Fibroblast of the aortic adventitia (primary cell): ENCODE measurements around the gene MRPL43. TPM values are rescaled to one million over a fixed set of nuclear protein-coding genes. Genes with fewer than 3 reads are reported as not detected.

Source experiments
- DNase-seq: peaks from one replicate; pipeline ENCODE4 v3.0.0-alpha.2; 2010; ENCODE audit warnings: low read depth
- H3K4me3 ChIP-seq: 2 replicates; pipeline ENCODE4 v1.5.1; 2011; ENCODE audit warnings: low read depth, mild to moderate bottlenecking, control low read depth, low read length, moderate library complexity
- CTCF ChIP-seq: IDR thresholded peaks from 2 replicates; pipeline ENCODE4 v1.5.1; 2011; ENCODE audit warnings: mild to moderate bottlenecking, low read length, control low read depth, inconsistent platforms; ENCODE audit not compliant: insufficient read depth
- total RNA-seq: library from RNA; depleted of rRNA; stranded (reverse); fragments of >200 nt; gene quantifications from 2 replicates; pipeline ENCODE4 v1.2.3, GENCODE V29; 2012; ENCODE audit warnings: low replicate concordance

The MRPL43 gene
- total RNA-seq, 1 donor = 38.2 TPM

- no peak for TF ChIP-seq CTCF
- DNase-seq = no peak
- no peak overlapping the region for H3K4me3 ChIP-seq
These were observed 20.4 kb downstream of the MRPL43 start for GRCh38 chr10:100966887-100967286.

DNA sequence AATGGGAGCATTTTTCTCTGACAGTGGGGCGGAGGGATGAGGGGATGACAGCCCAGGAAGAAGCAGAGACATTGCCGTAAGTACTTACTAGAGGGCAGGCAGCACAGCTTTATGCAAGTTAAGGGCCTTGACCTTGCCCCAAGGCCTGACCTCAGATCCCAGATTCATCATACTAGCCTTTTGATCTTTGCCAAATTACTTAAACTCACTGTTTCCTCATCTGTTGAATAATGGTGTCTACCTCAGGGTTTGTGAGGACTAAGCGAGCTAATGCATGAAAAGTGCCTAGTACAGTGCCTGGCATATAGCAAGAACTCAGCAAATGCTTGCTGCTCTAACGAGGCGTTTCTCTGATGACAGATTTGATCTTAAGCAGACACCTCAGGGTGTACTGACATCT is 21.5 kb downstream of the MRPL43 start:
- no peak for TF ChIP-seq CTCF
- no peak for DNase-seq
- no peak overlapping the region for H3K4me3 ChIP-seq

DNA sequence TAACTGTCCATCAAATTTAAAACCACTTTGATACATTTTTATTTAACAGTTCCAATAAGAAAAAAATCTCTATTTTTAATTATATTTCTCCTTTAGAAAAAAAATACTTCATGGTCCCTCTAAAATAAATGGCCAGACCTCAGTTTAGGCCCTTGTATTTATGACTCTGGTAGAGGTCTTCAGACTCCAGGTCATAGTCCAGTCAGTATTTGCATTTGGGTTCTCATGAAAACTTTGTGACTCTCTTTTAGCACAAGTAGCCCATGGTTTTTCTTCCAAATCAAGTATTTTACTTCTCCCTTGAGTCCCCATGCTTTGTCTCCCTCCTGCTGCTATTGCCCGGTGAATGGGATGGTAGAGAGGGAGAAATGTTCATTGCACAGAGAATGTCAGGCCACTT is 23.5 kb downstream of the MRPL43 start:
- DNase-seq = no peak
- no peak overlapping the region for H3K4me3 ChIP-seq
- no peak for TF ChIP-seq CTCF

DNA sequence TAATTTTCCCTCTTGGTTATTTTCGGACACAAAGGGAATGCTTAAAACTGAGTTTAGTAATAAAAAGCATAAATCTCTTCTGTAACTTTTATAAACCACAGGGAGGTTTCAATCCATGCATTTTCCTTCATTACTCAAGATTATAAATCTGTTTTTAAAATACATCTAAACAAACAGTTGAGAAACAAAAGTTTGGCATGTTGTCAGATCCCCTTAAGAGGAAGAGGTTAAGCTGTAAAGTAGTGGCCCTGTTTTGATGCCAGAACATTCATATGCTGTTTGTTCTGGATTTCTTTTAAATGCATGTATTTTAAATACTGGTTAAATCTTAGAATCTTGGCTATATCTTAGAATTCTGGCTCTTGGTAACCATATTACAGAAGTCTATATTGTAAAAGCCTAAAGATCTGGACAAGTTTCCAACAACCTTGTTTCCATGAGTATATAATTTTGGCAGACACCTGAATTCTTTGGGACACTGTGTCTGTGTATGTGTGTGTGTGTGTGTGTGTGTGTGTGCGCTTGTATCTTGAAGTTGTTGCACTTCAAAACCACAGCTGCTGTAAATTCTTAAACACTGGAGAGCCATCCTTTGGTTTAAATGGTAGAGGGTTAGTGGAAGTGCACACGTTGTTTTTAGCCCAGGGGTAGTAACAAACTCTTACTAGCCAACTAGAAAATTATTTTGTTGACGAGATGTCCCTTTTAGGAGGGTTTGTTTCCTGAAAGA is 24.8 kb downstream of the MRPL43 start:
- no peak overlapping the region for H3K4me3 ChIP-seq
- no peak for DNase-seq
- TF ChIP-seq CTCF = no peak

GRCh38 chr10:100960251-100960650 is 27.0 kb downstream of the MRPL43 start:
- no peak for TF ChIP-seq CTCF
- no peak overlapping the region for H3K4me3 ChIP-seq
- no peak for DNase-seq

DNA sequence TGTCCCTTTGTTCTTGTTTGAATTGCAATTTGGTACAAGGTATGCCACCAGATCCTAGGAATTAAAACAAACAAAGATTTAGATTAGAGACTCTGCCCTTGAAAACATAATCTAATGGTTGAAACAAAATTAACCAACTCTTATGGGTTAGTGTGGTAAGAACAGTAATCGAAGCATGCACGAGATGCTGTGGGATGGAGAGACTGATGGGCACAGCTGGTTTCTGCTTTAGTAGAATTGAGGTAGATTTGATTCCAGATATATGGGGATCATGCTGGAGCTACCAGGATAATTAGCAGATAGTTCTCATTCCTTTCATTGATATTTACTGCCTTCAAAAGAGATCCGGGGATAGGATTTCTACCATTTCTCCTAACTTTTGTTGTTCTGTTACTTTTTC is 38.4 kb downstream of the MRPL43 start:
- no peak for DNase-seq
- no peak for TF ChIP-seq CTCF
- H3K4me3 ChIP-seq = no peak overlapping the region

DNA sequence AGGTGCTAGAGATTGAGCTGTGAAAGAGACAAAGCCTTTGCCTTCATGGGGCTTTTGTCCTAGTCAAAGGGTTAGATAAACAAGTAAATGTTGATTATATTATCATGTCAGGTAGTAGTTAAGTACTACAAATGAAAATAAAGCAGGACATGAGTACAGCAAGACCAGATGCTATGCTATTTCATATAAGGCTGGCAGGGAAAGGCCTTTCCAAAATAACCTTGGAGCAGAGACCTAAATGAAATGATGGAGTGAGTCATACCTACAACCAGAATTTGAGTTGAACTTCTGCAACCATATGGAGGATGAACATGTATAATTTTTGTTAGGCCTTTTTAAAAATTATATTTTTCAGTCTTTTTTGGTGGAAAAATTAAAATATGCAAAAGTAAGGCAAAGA is 41.5 kb downstream of the MRPL43 start:
- no peak for TF ChIP-seq CTCF
- no peak overlapping the region for H3K4me3 ChIP-seq
- DNase-seq = no peak
